Germinal center (tissue), 1 donor: Measurements from ENCODE around the gene RHOBTB1.
"Not testable (repeated sequence)": the region's sequence is repeated elsewhere in the genome, so short reads cannot be mapped to it uniquely, and the experiment has no call there.

Experiments
- DNase-seq: peaks from one replicate; pipeline ENCODE4 v3.0.0; 2012; ENCODE audit warnings: mixed read lengths, low spot score

Gene RHOBTB1

GRCh38 chr10:60863796-60864195 lies 80.2 kb downstream of the RHOBTB1 start:
- no peak for DNase-seq

GRCh38 chr10:60862517-60862916 lies 81.5 kb downstream of the RHOBTB1 start:
- no peak for DNase-seq

GRCh38 chr10:60856405-60856804 lies 87.6 kb downstream of the RHOBTB1 start:
- DNase-seq = no peak

GRCh38 chr10:60853637-60854036 lies 90.3 kb downstream of the RHOBTB1 start:
- DNase-seq = no peak

- no peak for DNase-seq
Measured at GRCh38 chr10:60853107-60853506, 90.9 kb downstream of the RHOBTB1 start.

GRCh38 chr10:60849740-60850139 lies 94.2 kb downstream of the RHOBTB1 start:
- no peak for DNase-seq

GRCh38 chr10:60849217-60849616 lies 94.8 kb downstream of the RHOBTB1 start:
- no peak for DNase-seq

- no peak for DNase-seq
Measured at GRCh38 chr10:60848680-60849079, 95.3 kb downstream of the RHOBTB1 start.

GRCh38 chr10:60848126-60848525 lies 95.9 kb downstream of the RHOBTB1 start:
- DNase-seq = no peak

GRCh38 chr10:60846173-60846572 lies 97.8 kb downstream of the RHOBTB1 start:
- no peak for DNase-seq

GRCh38 chr10:60845038-60845437 lies 98.9 kb downstream of the RHOBTB1 start:
- no peak for DNase-seq

GRCh38 chr10:60842694-60843093 lies 101.3 kb downstream of the RHOBTB1 start:
- no peak for DNase-seq

- not testable (repeated sequence) for DNase-seq
Measured at GRCh38 chr10:60841227-60841626, 102.8 kb downstream of the RHOBTB1 start.

GRCh38 chr10:60835049-60835448 lies 108.9 kb downstream of the RHOBTB1 start:
- no peak for DNase-seq

GRCh38 chr10:60834401-60834800 lies 109.6 kb downstream of the RHOBTB1 start:
- DNase-seq = no peak

GRCh38 chr10:60832136-60832535 lies 111.8 kb downstream of the RHOBTB1 start:
- not testable (repeated sequence) for DNase-seq

- no peak for DNase-seq
Measured at GRCh38 chr10:60828489-60828852, 115.5 kb downstream of the RHOBTB1 start.

GRCh38 chr10:60827791-60828488 lies 116.0 kb downstream of the RHOBTB1 start:
- no peak for DNase-seq

GRCh38 chr10:60825520-60825919 lies 118.5 kb downstream of the RHOBTB1 start:
- DNase-seq = no peak

- no peak for DNase-seq
Measured at GRCh38 chr10:60823324-60823723, 120.7 kb downstream of the RHOBTB1 start.

GRCh38 chr10:60822809-60823208 lies 121.2 kb downstream of the RHOBTB1 start:
- no peak for DNase-seq

- no peak for DNase-seq
Measured at GRCh38 chr10:60821656-60822055, 122.3 kb downstream of the RHOBTB1 start.

- DNase-seq = no peak
Measured at GRCh38 chr10:60820093-60820754, 123.8 kb downstream of the RHOBTB1 start.
